Inflammatory macrophage treated with lipopolysaccharide for 4 hours (primary cell): ENCODE results near the gene POLE.
A peak's percentile ranks its signal among the peaks of the same experiment; 100 is the strongest.

Source experiments
- DNase-seq: peaks from one replicate; pipeline ENCODE4 v3.0.0-alpha.2; 2020

Gene POLE

DNA sequence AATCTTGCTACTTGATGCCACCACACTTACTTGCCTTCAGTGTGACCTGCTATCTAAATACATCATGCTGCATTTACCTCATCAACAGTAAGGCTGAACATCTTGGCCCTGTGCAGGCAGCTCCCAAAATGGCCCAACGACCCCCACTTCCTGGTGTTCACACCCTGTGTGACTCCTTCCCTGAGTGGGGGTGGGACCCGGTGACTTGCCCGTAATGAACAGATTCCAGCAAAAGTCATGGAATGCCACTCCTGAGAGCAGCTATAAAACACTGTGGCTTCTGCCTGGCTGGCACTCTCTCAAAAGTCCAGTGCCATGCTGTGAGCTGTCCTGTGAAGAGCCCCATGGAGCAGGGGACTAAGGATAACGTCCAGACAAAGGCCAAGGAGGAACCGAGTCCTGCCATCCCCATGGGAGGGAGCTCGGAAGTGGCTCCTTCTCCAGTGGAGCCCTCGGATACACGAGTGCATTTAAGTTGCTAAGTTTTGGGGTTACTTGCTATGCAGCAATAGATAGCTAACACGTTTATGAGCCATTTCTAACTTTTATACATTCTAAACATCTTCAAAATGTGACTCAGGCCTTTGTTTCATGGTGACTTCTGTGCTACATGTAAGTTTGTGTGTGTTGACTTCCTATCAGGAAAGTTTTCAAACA lies 35.6 kb downstream of the POLE start:
- DNase-seq: no peak

DNA sequence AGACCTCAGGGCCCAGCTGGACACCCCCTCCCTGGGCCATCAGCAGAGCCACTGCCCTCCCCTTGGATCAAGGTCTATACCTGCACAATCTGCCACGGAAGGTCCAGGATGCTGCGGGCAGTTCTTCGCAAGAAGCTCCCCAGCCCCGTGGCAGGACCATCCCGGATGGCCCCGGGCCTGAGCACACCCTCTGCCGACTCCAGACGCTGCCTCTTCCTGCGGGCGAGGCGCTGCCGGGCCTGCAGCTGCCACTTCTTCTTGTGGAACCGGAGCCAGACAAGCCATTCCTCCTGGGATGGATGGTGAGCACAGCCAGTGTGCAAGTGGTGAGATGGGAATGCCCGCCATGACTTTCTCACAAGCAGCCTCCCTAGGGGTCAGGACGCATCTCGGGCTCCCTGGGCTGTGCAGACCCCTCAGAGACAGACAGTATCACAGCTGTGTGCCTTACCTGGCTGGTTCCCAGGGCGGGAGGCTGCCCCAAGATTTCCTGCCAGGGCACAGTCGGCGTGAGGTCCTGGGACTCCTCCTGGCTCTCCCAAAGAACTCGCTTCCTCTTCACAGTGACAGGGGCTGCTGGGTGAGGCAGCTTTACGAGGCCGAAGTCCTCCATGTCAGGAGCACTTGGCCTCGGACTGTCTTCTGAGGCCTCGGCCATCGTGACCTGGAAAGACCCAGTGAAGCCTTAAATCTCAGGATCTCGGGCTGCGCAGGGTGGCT lies 37.8 kb downstream of the POLE start:
- no peak for DNase-seq

DNA sequence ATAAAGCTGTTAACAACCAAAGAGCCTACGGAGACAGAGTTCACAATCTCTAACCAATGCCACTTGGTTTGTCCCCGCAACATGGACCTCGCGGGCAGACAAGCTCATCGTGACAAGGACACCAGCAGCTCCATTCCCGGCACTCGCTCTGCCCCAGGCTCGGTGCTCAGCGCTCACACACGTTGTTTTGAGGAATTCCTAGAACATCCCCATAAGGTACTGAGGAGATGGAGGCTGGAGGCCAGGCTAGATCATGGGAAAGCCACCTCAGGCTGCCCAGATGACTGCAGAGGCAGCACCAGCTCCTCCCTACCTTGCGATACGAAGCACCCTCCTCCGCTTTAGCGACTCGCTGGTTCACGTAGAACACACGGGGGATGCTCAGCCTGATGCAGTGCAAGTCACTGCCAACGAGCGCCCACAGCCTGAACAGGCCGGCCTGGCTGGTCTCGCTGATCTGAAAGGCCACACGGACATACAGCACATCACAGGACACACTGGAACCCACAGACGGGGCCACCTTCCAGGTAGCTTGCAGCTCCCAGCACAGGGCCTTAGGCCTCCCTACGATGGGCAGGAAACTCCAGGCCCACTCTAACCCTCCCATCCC lies 38.4 kb downstream of the POLE start:
- no peak for DNase-seq

DNA sequence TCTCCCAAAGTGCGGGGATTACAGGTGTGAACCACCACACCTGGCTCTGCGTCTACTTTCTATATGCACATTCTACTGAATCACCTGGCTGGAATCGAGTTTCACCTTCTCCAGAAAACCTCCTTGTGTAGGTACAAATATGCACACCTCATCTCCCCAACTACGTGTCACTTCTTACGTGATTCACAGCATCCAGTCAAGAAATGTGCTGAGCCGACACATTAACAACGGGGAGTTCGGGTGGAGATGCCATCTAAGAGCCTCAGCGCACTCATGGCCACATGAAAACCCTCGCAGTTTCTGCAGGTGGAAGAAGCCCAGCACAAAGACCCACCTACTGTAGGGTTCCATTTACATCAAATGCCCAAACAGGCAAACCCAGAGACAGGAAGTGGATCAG lies 39.3 kb downstream of the POLE start:
- DNase-seq: no peak

DNA sequence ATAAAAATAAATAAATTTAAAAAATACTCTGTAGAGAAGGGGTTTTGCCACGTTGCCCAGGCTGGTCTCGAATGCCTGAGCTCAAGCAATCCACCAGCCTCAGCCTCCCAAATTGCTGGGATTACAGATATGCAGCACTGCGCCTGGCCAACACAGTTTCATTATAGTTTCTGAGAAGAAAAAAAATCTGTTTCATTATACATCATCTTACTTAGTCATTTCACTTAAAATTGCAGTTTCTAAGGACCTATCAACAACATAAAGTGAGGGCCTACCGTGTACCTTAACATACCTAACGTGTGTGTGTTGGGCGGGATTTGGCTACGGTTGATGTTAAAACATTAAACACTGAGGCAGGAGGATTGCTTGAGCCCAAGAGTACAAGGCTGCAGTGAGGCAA lies 40.3 kb downstream of the POLE start:
- DNase-seq: no peak

DNA sequence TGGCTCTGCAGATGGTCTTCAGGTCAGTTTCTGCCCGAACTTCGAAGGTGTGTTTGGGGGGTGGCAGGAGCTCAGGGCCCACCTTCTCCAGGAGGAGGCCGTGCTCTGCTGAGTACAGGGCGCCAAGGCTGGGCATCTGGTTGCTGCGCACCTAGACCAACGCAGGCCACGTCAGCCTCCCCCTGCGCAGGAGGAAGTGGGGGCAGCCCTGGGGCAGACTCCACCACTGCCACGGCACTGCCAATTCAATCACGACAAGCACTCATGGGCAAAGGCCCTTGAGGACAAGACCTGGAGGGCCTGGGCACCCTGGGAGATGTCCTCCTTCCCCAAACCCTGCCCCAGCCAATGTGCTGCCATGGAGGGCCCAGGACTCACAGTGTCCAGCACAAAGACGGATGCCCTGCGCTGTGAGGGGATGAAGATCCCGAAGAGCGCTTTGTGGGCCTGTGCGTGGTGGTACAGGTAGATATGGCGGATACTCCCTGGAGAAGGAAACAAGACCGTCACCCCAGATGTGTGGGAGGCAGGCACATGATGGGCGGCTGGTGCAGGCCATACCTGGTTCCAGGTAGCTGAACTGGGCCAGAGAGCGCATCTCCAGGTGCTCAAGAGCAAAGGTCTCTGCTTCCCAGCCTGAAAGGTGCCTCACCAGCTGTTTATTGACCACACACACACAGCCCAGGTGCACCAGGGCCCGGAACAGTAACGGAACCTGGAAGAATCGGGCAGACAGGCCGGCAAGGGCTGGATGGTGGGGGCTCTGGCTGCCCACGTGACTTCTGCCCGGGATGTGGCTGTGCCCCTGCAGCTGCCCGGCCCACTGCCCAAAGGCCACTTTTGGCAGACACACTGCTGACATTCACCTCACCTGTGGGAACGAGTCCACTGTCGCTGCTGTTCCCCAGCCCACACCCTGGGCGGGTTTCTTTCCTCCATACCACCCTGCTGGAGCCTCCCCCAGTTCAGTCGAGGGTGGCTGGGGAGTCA lies 44.0 kb downstream of the POLE start:
- DNase-seq: no peak

DNA sequence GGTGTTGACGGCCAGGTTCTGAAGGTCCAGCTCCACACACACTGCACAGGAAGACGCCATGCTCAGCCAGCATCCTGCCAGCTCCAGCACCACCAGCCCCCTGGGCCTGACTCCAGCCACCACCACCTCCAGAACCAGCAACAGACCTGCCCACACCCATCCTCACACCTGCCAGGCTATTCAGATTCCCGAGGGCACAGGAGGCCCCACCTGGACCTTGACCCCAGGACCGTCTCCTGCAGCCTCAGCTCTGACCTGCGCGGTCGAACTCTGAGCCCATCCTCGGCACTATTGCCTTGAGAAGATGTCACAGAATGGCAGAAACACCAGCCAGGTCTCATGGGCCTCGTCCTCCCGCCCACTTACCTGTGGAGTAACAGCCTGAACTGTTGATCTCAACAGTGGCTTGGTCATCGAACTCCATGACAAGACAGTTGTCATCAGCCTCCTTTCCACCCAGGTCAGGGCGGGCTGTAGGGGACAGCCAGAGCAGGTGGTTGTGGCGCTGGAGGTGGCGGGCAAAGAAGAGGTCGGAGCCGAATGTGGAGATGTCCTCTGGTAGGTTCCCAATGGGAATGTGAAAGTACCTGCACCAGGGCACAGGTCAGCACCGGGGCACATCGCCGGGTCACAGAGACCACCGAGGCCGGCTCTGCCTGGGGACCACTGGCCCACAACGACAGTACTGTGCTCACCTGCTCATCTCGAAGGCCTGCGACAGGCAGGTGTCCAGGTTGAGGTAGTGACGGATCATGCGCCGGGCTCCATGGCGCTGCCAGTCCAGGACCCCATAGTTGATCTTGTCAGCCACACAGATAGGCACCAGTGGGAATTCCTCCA lies 45.1 kb downstream of the POLE start:
- no peak for DNase-seq

DNA sequence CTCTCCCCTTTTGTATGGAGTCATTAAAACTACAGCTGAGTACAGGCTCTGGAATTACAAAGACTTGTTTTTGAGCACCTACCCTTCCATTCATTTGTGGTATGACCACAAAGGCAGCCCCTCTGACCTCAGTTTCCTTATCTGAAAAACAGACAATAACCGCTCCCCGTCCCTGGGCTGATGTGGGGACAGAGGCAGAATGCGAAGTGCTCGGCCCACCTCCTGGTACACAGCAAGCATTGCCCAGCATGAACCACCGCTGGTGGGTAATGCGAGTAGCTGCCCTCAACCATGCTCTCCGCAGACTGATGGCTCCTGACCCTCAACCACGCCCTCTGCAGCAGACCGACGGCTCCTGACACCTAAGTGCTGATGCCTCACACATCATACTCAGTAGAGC lies 46.2 kb downstream of the POLE start:
- no peak for DNase-seq

DNA sequence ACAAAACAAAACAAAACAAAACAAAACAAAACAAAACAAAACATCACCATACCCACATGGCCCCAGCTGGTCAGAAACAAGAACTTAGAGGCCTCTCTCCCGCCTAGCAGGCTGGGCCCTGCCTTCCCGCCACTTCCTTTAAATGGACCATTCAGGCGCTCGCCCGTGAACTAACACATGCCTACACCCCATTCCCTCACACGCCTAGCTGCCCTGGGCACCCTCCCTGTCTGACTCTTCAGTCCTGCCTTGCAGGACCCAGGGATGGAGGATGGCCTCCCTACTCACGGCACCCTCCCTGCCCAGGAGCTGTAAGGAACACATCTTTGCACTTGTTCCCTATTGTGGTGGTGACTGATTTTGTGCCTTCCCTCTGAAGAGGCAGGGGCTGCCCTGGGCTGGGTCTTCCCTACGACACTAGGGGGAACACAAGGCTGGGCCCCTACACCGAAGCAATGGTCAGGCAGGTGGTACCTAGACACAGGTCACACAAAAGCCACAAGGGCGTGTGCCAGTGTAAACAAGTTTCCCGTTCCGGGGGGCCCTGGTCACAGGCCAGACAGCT lies 47.1 kb downstream of the POLE start:
- DNase-seq: no peak

DNA sequence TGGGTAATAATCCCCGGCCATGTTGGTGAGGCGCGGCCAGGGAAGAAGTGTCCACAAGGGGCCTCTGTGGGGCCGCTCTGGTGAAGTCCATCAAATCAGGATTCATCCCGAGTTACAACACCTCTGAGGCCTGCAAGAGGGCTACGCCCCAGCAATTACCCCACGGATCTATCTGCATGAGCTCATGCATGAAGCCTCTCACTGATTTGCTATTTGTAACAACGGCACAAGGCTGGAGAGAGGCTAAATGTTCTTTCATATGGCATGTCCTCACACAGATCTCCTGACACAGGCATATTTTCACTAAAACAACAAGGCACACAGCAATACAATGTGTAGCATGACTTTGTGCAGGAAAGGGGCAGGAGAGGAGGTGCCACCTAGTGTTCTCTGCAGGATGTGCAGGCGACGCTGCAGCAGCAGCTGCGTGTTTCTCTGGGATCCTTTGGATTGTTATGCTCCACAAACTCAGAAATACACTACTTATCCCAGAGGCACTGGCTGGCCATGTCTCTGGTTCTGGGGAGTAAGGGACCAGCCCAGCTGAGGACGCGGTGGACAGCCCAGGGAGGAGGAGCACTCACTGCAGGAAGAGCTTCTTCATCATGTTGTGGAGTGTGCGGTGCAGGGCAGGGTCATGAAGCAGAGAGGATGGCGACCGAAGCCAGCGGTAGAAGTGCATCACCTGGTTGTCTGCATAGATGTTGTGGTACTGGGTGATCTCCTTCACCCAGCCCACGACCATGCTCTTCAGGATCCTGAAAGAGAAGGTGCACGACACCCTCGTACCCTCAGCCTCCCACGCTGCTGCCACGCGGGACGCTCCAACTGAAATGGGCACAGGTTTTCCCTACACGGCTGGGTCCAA lies 48.4 kb downstream of the POLE start:
- DNase-seq: peak; percentile 16

DNA sequence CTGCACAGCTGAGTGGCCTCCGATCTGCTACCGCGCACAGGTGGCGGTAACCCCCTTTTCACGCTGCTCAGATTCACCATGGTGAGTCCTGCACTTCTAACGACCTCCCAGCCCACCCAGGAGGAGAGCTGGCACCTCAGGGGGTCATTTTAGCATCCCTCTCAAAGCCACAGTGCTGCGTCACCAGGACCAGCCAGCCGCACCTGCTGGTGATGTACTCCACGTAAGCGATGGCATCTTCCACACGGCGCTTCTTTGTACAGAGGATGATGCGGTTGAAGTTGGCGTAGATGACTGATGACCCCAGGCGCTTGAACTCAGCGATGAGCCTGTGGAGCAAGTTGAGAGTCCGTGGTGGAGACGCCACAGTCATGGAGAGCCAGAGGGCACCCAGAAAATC lies 49.3 kb downstream of the POLE start:
- DNase-seq: no peak

DNA sequence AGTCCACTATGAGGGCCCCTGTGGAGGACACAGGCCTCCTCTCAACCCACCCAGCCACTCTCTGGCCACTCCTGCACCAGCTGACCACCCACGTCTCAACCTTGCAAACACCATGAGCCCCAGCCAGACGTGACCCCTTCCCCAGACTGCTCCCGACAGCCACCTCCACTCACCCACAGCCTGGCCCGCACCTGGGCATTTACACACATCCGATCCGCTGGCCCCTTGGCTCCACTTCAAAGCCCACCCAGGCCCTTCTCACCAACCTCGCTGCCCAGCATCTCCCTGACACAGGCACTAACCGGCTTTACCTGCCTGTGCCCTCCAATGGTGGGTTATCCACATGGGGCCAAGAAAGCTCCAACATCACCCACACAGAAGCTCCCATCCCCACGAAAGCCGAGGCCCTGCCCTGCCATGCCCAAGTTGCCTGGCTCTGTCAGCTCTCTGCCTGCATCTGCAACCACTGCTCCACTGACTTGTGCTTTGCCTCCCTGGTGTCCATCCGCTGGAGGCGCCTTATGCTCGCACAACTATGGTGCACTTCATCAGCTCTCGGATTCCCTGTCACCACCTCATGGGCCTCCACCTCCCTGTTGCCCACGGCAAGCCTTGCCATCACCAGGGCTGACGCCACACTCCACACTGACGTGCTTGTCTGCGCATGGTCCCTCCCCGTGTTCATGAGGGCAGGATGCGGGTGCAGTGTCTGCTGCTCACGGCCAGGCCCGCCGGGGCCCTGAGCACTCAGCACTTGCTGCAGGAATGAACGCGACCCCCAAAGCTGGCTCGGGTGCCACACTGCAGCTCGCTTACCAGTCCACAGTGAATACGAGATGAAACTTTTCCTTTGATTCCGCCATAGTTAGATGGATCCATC lies 51.8 kb downstream of the POLE start:
- DNase-seq: no peak

DNA sequence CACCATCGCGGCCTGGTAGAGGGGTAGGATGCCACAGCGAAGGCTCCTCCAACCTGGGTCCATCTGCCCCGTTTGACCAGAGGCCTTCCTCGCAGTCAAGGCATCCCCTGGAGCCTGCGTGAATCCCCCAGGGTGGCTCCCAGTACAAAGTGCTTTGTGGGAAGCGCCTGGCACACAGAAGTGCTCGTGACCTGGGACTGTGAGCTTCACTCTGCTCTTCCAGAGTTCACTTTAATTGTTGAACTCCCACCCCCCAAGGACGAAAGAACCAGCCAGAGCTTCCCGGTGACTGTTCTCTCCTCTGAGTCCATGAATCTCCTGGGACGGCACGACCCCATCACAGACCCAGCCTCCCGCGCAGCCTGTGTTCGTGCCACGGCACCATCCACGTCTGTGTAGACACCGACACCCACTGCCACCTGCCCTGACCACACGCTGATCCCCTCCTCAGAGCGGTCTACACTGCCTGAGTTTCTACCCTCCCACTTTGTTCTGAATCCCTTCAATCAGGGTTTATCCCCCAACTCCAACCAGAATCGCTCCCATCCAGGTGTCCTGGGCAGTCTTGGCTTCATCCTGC lies 52.6 kb downstream of the POLE start:
- DNase-seq: no peak

DNA sequence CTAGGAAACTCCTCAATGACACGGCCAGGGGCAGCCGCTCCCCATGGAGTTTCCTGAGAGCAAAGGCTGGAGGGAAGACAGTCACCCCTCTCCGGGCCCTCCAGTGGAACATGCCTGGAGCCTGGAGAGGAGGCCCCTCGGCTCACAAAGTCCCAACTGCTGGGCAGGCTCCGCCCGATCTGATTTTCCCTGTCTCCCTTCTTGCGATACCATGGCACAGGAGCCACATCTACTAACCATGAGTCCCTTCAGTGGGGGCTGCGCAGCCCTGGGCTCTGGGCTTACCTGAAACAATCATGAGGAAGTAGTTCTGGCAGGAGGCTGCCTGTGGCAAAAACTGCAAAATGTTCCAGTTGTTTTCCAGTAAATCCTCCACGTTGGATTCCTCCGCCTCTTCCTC lies 53.2 kb downstream of the POLE start:
- no peak for DNase-seq

DNA sequence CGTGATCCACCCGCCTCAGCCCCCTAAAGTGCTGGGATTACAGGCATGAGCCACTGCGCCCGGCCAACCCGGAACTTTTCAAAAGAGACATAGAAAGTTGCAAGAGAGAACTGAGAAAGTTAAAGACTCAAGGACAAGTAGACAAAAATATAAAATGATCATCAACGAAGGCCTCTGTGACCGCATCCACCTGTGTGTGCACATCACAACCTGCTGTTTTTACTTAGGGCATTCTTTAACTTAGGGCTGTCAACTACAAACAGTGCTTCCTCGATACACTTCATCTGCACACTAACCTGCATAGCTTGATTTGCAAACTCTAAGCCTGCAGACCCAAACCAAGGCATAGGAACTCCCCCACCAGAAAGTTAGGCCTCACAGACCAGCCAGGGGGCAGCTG lies 53.7 kb downstream of the POLE start:
- no peak for DNase-seq

DNA sequence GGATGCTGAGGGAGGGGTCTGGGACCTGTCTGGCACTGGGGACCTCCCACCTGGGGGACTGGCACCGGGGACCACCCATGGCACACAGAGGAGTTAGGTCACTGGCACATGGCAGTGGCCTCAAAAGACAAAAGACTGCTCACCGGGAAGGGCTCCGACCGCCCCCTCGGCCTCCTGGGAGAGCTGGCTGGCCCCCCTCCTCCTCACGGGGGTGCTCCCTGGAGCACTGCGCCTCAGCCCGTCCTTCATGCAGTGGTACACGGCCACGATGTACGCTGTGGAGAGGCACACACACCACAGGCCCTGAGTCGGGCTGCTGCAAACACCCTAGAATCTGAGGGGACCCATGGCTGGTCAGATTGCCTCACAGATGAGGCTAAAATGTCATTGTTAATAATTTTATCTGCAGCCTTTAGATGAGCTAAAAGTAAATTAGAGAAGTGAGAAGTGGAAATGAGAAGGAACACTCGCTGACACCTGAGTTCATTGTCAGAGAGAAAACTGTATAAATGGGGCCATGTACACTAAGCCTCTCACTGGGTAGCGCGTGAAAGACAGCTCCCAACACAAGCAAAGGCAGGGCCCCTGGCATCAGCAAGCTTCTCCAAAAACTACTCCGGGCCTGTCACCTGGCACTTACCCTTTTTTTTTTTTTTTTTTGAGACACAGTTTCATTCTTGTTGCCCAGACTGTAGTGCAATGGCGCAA lies 54.5 kb downstream of the POLE start:
- DNase-seq: no peak

DNA sequence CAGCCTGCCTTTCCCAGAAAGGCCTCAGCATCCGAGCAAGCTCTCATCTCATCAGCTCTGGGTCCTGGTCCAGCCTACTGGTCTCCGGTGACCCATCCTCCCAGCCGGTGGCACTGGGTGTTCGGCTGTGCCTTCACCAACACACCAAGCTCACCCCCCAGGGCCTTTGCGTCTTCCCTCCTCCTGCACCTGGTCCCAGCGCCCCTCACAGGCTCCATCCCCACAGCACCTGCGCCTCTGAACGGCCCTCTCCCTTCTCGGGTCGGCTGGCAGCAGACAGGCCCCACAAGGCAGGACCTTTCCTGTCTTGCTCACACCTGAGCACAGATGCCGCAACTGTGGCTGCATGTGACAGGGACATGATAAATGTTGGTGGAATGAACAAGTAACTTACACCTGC lies 55.5 kb downstream of the POLE start:
- DNase-seq: no peak

DNA sequence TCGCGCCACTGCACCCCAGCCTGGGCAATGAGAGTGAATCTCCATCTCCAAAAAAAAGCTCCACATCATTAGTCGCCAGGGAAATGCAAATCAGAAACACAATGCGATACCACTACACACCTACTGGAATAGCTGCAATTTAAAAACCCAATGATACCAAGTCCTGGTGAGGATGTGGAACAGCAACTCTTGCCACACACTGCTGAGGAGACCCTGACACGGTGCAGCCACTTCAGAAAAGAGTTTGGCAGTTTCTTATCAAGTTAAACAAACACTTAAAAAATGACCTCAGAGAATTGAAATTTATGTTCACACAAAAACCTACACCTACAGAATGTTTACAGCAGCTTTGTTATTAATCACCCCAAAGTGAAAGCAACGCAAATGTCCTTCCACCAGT lies 56.5 kb downstream of the POLE start:
- DNase-seq: no peak

DNA sequence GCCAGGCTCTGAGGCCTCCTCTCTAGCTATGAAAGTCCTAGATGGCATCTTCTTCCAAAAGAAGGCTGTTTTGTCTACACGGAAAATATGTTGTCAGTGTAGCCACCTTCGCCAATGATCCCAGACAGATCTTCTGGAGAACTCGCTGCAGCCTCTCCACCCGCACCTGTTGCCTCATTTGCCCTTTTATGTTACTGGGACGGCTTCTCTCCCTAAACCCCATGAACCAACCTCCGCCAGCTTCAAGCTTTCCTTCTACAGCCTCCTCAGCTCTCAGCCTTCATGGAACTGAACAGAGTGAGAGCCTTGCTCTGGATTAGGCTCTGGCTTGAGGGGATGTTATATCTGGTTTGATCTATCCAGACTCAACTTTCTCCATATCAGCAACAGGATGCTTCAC lies 57.8 kb downstream of the POLE start:
- DNase-seq: no peak
